Fibroblast of upper back skin (primary cell): Measurements from ENCODE around the gene UBL5.

Experiments used
- DNase-seq: peaks from one replicate; pipeline ENCODE4 v3.0.0-alpha.2; 2013

Gene UBL5

GRCh38 chr19:9856609-9857008 lies 28.9 kb downstream of the UBL5 start:
- no peak for DNase-seq

DNA sequence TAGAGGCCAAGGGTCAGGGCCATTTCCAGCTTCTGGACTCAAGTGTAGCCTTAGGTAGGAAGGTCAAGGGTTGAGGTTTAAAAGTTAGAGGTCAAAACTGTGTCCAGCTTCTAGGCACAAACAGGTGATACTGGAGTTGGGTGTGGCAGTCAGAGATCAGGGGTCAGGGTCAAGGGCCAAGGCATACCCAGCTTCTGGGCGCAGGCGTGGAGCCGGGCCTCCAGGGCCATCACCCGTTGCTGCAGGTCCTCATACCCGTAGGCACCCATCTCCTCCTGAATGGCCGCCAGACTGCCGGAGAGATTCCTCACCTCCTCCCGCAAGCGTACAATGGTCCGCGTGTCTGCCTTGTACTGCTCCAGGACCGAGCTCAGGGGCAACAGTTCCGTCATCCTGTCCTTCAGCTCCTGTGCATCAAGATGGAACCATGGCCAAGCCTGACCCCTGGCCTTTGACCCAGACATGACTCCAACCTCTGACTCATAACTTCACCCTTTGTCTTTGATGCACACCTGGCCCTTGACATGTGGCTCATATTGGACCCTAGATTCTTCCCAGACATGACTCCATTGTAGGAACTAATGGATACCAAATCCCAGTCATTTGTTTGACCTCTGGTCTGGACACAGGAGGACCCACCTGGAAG lies 29.5 kb downstream of the UBL5 start:
- DNase-seq, result no peak

DNA sequence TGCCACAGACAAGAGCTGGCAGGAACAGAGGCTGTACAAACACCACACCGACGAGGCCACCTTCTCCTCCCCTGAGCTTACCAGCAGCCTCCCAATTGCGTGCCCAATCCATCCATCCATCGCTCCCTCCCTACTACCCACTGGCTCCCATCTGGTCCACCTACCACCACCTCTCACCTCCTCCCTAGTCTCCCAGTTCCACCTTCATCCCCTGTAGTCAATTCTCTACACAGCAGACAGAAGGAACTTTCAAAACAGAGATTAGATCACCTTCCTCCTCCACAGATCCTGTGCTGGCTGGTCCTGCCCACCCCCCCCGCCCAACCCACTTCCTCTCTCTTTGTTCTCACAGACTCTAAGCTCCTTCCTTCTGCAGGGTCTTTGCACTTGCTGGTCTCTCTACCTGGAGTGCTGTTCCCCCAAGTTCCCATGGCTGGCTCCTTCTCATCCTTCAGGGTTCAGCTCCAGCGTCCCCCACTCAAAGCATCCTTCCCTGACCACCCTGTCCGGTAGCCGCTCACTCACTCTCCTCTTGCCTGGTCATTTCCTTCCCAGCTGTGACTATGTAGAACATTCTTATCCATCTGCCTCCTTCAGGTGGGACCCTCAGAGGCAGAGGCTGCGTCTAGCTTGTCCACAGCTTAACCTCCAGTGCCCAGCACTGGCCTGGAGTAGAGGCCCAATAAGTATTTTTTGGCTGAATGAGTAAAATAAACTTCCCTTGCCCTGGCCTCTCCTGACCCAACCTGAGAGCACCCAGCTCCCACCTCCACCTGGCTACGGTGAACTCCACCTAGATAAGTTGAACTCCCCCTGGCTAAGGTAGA lies 30.4 kb downstream of the UBL5 start:
- no peak for DNase-seq

DNA sequence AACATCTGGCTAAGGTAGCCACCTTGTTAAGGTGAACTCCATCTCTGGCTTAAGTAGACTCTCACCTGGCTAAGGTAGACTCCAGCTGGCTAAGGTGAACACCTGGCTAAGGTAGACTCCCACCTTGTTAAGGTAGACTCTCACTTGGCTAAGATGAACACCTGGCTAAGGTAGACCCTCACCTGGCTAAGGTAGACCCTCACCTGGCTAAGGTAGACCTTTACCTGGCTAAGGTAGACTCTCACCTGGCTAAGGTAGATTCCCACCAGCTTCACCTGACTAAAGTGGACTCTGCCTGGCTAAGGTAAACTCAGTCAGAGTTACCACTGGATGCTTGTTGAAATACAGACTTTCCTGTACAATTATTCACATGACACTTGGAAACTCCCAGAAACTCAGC lies 31.0 kb downstream of the UBL5 start:
- no peak for DNase-seq

DNA sequence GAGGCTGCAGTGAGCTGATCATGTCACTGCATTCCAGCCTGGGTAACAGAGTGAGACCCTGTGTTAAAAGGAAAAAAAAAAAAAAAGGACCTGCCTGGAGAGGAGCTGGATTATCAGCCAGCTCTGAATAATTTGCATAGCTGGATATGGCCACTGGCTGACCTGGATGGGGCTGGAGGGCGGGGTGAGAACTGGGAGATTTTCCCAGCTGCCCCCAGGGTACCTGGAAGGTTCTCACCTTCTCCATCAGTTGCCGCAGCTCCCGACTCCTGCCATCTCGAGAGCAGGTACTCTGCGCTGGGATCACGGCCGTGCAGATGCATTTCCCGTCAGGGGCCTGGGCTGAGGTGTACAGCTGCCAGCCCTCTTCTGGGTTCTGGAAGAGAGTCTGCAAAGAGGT lies 32.7 kb downstream of the UBL5 start:
- no peak for DNase-seq

- no peak for DNase-seq
These were observed 33.8 kb downstream of the UBL5 start for GRCh38 chr19:9861503-9861902.

- DNase-seq, result no peak
These were observed 35.2 kb downstream of the UBL5 start for GRCh38 chr19:9862938-9863337.

- no peak for DNase-seq
These were observed 36.0 kb downstream of the UBL5 start for GRCh38 chr19:9863759-9864158.

- no peak for DNase-seq
These were observed 38.2 kb downstream of the UBL5 start for GRCh38 chr19:9865732-9866501.

DNA sequence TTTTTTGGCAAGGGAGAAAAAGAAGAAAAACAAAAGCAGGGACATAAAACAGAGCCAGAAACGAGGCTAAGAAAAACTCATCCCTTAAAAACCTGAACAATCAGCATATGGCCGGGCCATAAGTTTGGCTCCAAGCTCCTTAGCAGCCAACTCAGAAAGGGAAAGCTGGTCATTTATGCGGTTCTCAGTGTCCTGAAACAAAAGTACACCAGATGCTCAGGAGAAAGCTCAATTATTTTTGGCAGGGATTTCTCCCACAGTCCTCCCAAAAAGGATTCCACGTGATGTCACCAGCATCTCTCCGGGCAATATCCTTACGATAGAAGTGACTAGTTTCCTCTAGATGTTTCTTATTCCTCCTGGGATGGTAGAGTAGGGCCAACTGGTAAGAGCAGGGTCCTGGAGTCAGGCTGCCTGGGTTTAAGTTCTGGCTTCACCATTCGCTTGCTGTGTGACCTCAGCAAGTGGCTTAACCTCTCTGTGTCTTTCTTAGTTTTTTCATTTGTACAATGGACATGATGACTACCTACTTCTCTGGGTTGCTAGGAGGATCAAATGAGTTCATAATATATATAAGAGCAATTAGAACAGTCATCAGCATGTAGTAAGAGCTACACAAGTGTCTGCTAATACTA lies 41.4 kb downstream of the UBL5 start:
- no peak for DNase-seq

- no peak for DNase-seq
These were observed 44.1 kb downstream of the UBL5 start for GRCh38 chr19:9871626-9872338.

DNA sequence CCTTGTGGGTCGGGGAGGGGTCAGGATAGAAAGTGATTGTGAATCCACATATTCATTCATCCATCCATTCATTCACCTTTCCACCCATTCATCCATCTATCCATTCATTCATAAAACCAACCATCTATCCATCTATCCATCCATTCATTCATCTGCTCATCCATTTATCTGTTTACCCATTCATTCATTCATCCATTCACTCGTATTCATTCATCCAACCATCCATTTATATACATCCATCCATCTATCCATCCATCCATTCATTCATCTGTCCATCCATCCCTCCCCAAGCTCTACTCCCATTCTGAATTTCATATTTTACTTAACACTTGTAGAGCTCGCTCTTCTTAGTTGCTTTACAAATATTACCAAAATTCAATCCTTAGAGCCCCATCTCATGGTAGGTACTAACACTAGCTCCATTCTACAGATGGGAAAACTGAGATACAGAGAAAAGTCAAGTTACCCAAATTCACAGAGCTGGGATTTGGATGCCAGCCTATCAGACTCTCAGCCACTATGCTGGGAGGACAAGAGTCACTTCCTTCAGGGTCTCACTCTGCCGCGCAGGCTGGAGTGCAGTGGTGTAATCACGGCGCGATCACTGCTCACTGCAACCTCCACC lies 45.0 kb downstream of the UBL5 start:
- DNase-seq, result no peak

- no peak for DNase-seq
These were observed 47.4 kb downstream of the UBL5 start for GRCh38 chr19:9875031-9875627.

GRCh38 chr19:9875796-9876195 lies 48.1 kb downstream of the UBL5 start:
- no peak for DNase-seq

DNA sequence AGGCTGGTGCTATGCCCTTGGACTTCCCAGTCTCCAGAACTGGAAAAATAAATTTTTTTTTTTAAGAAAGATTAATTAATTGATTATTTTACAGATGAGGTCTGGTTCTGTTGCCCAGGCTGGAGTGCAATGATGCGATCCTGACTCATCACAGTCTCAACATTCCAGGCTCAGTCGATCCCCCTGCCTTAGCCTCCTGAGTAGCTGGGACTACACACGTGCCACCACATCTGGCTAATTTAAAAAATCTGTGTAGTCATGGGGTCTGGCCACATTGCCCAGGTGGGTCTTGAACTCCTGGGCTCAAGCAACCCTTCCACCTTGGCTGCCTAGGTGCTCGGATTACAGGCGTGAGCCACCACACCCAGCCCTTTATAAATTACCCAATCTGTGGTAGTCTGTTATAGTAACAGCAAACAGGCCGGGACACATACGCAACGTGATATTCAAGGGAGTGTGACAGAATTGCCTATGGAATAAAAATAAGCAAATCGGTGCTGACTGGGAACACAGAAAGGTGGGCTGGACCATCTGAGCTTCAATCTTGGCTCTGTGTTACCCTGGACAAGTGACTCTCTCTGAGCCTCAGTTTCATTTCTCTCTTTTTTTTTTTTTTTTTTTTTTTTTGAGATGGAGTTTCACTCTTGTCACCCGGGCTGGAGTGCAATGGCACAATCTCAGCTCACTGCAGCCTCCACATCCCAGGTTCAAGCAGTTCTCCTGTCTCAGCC lies 50.2 kb downstream of the UBL5 start:
- DNase-seq, result peak; percentile 68

- DNase-seq, result peak; percentile 14
These were observed 50.9 kb downstream of the UBL5 start for GRCh38 chr19:9878511-9879196.
